Measurements from ENCODE around the gene LCN1.

DNA sequence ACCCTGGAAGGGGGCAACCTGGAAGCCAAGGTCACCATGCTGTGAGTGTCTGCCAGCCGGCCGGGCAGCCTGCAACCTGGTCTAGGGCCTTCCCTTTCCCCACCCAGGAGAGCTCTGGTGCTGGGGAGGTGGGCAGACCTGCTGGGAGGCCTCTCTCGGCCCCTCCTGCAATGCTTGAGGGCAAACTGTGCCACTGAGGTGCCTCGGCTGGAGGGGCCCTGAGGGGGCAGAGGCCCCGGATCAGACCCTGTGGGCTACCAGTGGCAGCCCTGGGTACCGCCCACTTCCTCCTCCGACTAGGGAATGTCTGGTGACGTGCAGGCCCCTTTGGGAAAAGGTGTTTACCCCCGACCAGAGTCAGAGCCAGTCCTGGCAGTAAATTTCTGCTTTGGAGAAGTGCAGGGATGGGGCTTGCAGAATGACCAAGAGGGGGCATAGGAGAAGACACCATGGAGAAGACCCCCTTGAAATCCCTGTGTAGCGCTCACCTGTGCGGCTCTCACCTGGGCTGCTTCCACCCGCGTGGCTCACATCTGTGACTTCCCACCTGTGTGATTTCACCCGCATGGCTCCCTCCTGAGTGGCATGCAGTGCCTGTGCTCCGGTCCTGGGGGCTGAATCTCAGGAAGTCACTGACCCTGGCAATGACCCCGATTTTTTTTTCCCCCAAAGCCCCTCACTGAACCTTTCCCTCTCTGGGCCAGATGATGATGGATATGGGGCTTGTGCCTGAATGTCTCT, 1.1 kb downstream of the LCN1 start:
- TF ChIP-seq, protein P1, sequence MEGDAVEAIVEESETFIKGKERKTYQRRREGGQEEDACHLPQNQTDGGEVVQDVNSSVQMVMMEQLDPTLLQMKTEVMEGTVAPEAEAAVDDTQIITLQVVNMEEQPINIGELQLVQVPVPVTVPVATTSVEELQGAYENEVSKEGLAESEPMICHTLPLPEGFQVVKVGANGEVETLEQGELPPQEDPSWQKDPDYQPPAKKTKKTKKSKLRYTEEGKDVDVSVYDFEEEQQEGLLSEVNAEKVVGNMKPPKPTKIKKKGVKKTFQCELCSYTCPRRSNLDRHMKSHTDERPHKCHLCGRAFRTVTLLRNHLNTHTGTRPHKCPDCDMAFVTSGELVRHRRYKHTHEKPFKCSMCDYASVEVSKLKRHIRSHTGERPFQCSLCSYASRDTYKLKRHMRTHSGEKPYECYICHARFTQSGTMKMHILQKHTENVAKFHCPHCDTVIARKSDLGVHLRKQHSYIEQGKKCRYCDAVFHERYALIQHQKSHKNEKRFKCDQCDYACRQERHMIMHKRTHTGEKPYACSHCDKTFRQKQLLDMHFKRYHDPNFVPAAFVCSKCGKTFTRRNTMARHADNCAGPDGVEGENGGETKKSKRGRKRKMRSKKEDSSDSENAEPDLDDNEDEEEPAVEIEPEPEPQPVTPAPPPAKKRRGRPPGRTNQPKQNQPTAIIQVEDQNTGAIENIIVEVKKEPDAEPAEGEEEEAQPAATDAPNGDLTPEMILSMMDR (IDR thresholded peaks at IDR 0.05): no peak
- no peak for TF ChIP-seq POLR2A (IDR thresholded peaks at IDR 0.05)
